ENCODE measurements around the gene AQP12A.
"Not testable (repeated sequence)": the region's sequence is repeated elsewhere in the genome, so short reads cannot be mapped to it uniquely, and the experiment has no call there.

AQP12A gene

GRCh38 chr2:240687741-240688552 is 3.7 kb upstream of the AQP12A start:
- DNase-seq (ENCODE audit: low read depth), result no peak

GRCh38 chr2:240688553-240688919 is 3.1 kb upstream of the AQP12A start:
- no peak for DNase-seq (ENCODE audit: low read depth)

- no peak for DNase-seq (ENCODE audit: low read depth)
Observed at GRCh38 chr2:240689975-240690374, 1.7 kb upstream of the AQP12A start.

- DNase-seq (ENCODE audit: low read depth), result not testable (repeated sequence)
Observed at GRCh38 chr2:240690421-240691074, 1.1 kb upstream of the AQP12A start.

GRCh38 chr2:240691075-240691427 is 615 bp upstream of the AQP12A start:
- not testable (repeated sequence) for DNase-seq (ENCODE audit: low read depth)

- DNase-seq (ENCODE audit: low read depth), result not testable (repeated sequence)
Observed at GRCh38 chr2:240692583-240693561, 1.2 kb downstream of the AQP12A start.

- DNase-seq (ENCODE audit: low read depth), result not testable (repeated sequence)
Observed at GRCh38 chr2:240694304-240694703, 2.6 kb downstream of the AQP12A start.

GRCh38 chr2:240695593-240695992 is 3.9 kb downstream of the AQP12A start:
- not testable (repeated sequence) for DNase-seq (ENCODE audit: low read depth)

- not testable (repeated sequence) for DNase-seq (ENCODE audit: low read depth)
Observed at GRCh38 chr2:240696469-240696868, 4.8 kb downstream of the AQP12A start.

GRCh38 chr2:240698852-240699561 is 7.3 kb downstream of the AQP12A start:
- not testable (repeated sequence) for DNase-seq (ENCODE audit: low read depth)

GRCh38 chr2:240699835-240700234 is 8.2 kb downstream of the AQP12A start:
- DNase-seq (ENCODE audit: low read depth), result not testable (repeated sequence)

GRCh38 chr2:240700616-240701015 is 8.9 kb downstream of the AQP12A start:
- not testable (repeated sequence) for DNase-seq (ENCODE audit: low read depth)

- DNase-seq (ENCODE audit: low read depth), result no peak
Observed at GRCh38 chr2:240701091-240701735, 9.5 kb downstream of the AQP12A start.

GRCh38 chr2:240701736-240702639 is 10.3 kb downstream of the AQP12A start:
- DNase-seq (ENCODE audit: low read depth), result no peak

GRCh38 chr2:240702640-240703011 is 11.0 kb downstream of the AQP12A start:
- no peak for DNase-seq (ENCODE audit: low read depth)

- DNase-seq (ENCODE audit: low read depth), result no peak
Observed at GRCh38 chr2:240703417-240704341, 12.0 kb downstream of the AQP12A start.

- no peak for DNase-seq (ENCODE audit: low read depth)
Observed at GRCh38 chr2:240704651-240705050, 13.0 kb downstream of the AQP12A start.

- DNase-seq (ENCODE audit: low read depth), result no peak
Observed at GRCh38 chr2:240705204-240705791, 13.6 kb downstream of the AQP12A start.

All from stimulated activated CD8-positive, alpha-beta memory T cell treated with anti-CD3 and anti-CD28 coated beads, Interleukin-15, amount 100 ng/mL, for 24 hours (primary cell).